GM12874 (cell line): ENCODE data around the gene SPO11.
A peak's percentile ranks its signal among the peaks of the same experiment; 100 is the strongest.

ENCODE experiments used
- CTCF ChIP-seq: IDR thresholded peaks from 2 replicates; pipeline ENCODE4 v1.5.1; 2011; ENCODE audit warnings: low read depth, mild to moderate bottlenecking, control low read depth, low read length, moderate library complexity; ENCODE audit not compliant: insufficient read depth

SPO11 gene

GRCh38 chr20:57346477-57346876, 16.9 kb downstream of the SPO11 start:
- TF ChIP-seq CTCF, result peak; percentile 60

GRCh38 chr20:57347393-57347792, 17.8 kb downstream of the SPO11 start:
- no peak for TF ChIP-seq CTCF

GRCh38 chr20:57350081-57350710, 20.6 kb downstream of the SPO11 start:
- no peak for TF ChIP-seq CTCF

GRCh38 chr20:57351042-57351783, 21.6 kb downstream of the SPO11 start, which contains the start of gene RAE1:
RAE1 (plus strand) TSS chr20:57351255; CDS start chr20:57354039, 2,784 bp downstream.
- TF ChIP-seq CTCF, result no peak

GRCh38 chr20:57352305-57352704, 22.7 kb downstream of the SPO11 start:
- no peak for TF ChIP-seq CTCF

- no peak for TF ChIP-seq CTCF
Observed at GRCh38 chr20:57353351-57353750, 23.7 kb downstream of the SPO11 start.

GRCh38 chr20:57361517-57361916, 31.9 kb downstream of the SPO11 start:
- no peak for TF ChIP-seq CTCF
